K562 (cell line): ENCODE measurements around the gene AGR3. TPM values are rescaled to one million over a fixed set of nuclear protein-coding genes. Genes with fewer than 3 reads are reported as not detected.
A peak's percentile ranks its signal among the peaks of the same experiment; 100 is the strongest.

Experiments used
- ATAC-seq: fragments of 200-7000 bp; cut with Tn5 transposase; 3 replicates; pipeline ENCODE4 v1.9.1; 2020; ENCODE audit warnings: moderate library complexity
- BruUV-seq: library from RNA; stranded (reverse); fragments of 400-500 nt; replicated peaks from 2 replicates; lab custom pipeline; 2021; lab: Mats Ljungman, UMichigan
- CTCF ChIA-PET: fragments of 300-600 bp; formaldehyde crosslinking; extraction: SDS; loops from one replicate; lab custom pipeline; 2021; ENCODE audit warnings: low intra/inter-chr PET ratio; lab: Yijun Ruan, JAX
- POLR2A ChIA-PET: fragments of 300-600, 350-650 bp; sonication (Branson Sonifier 250); formaldehyde crosslinking; extraction: SDS; loops from one replicate; lab custom pipeline; 2021; ENCODE audit warnings: antibody characterized with exemption, inconsistent platforms; lab: Yijun Ruan, JAX
- DNase-seq, 4 experiments: peaks; one replicate each; pipeline versions ENCODE4 v3.0.0 to v3.0.0-alpha.2; 2011 to 2018; ENCODE audit warnings: low spot score in 3 of 4, mixed read lengths in 3 of 4; ENCODE audit errors: extremely low read depth in 1 of 4
- FAIRE-seq: peaks from 2 replicates; lab custom pipeline; 2011; peaks lifted over from hg19 to GRCh38; lab: Jason Lieb, UNC
- H2AFZ ChIP-seq: 2 replicates; pipeline ENCODE4 v1.6.0; 2011; ENCODE audit warnings: low read depth, low read length, control low read depth, inconsistent platforms
- H3K27ac ChIP-seq: fragments of 200-600 bp; 3 replicates; pipeline ENCODE4 v1.8.0; 2011; ENCODE audit warnings: low read depth, mild to moderate bottlenecking, control low read depth, inconsistent platforms, low read length, moderate library complexity, mixed read lengths; ENCODE audit errors: extremely low read depth
- H3K27me3 ChIP-seq, 2 experiments: fragments of 300-600 bp in 1 of 2; 2 replicates in 1 of 2; 3 replicates in 1 of 2; pipeline versions ENCODE4 v1.6.0 to v1.8.0; 2011; ENCODE audit warnings: inconsistent platforms in 2 of 2, low read length in 2 of 2, mild to moderate bottlenecking in 1 of 2, mixed read lengths in 1 of 2, moderate library complexity in 1 of 2; ENCODE audit not compliant: control insufficient read depth in 2 of 2, insufficient read depth in 2 of 2
- H3K36me3 ChIP-seq: fragments of 300-600 bp; 3 replicates; pipeline ENCODE4 v1.8.0; 2011; ENCODE audit warnings: mild to moderate bottlenecking, low read length, inconsistent platforms; ENCODE audit not compliant: control insufficient read depth, insufficient read depth
- H3K4me1 ChIP-seq, 2 experiments: fragments of 200-600 bp in 1 of 2; replicated peaks in 1 of 2; 2 replicates in 1 of 2; 3 replicates in 1 of 2; pipeline versions ENCODE4 v1.5.1 to v1.8.0; 2011; ENCODE audit warnings: inconsistent platforms in 2 of 2, low read length in 2 of 2, mild to moderate bottlenecking in 1 of 2, mixed read lengths in 1 of 2, moderate library complexity in 1 of 2; ENCODE audit not compliant: control insufficient read depth in 2 of 2, insufficient read depth in 2 of 2
- H3K4me2 ChIP-seq: 2 replicates; pipeline ENCODE4 v1.6.1; 2011; ENCODE audit warnings: low read length, control low read depth, inconsistent platforms, mixed read lengths; ENCODE audit not compliant: insufficient read depth
- H3K4me3 ChIP-seq: fragments of 200-600 bp; sonication (generic), shearing (Covaris generic); 2 replicates; pipeline ENCODE4 v1.5.1; 2016; ENCODE audit warnings: control low read depth, inconsistent platforms
- H3K79me2 ChIP-seq: fragments of 200-600 bp; 3 replicates; pipeline ENCODE4 v1.8.0; 2011; ENCODE audit warnings: low read length, inconsistent platforms; ENCODE audit not compliant: control insufficient read depth, insufficient read depth
- H3K9ac ChIP-seq, 2 experiments: 2 replicates each; pipeline versions ENCODE4 v1.6.0 to v1.6.1; 2011; ENCODE audit warnings: low read depth in 2 of 2, low read length in 2 of 2, control low read depth in 1 of 2, inconsistent platforms in 1 of 2, mild to moderate bottlenecking in 1 of 2, mixed read lengths in 1 of 2; ENCODE audit not compliant: insufficient read depth in 1 of 2
- H3K9me1 ChIP-seq: one replicate; pipeline ENCODE4 v1.6.0; 2011; ENCODE audit warnings: inconsistent platforms, mild to moderate bottlenecking, low read length, moderate library complexity; ENCODE audit not compliant: control insufficient read depth, insufficient read depth
- H3K9me3 ChIP-seq: replicated peaks from 2 replicates; pipeline ENCODE4 v1.5.1; 2011; ENCODE audit warnings: low read depth, low read length, inconsistent platforms; ENCODE audit not compliant: control insufficient read depth, insufficient read depth
- H4K20me1 ChIP-seq: replicated peaks from 2 replicates; pipeline ENCODE4 v1.6.1; 2011; ENCODE audit warnings: low read length, inconsistent platforms, mixed read lengths; ENCODE audit not compliant: control insufficient read depth, insufficient read depth
- CEBPB ChIP-seq: fragments of 450-650 bp; IDR thresholded peaks from 2 replicates; pipeline ENCODE4 v1.6.1; 2016; ENCODE audit warnings: missing genetic modification characterization, missing compliant biosample characterization
- MBD2 ChIP-seq: sonication (generic); IDR thresholded peaks from 2 replicates; pipeline ENCODE4 v1.6.1; 2016; ENCODE audit warnings: low read depth, borderline replicate concordance
- MED1 ChIP-seq: sonication (generic); formaldehyde crosslinking; IDR thresholded peaks from 2 replicates; pipeline ENCODE4 v1.8.1; 2023; ENCODE audit warnings: missing genetic modification reagents, borderline replicate concordance
- PTRF ChIP-seq: fragments of 450-650 bp; IDR thresholded peaks from 2 replicates; pipeline ENCODE4 v1.6.1; 2016; ENCODE audit warnings: mild to moderate bottlenecking, missing genetic modification characterization, missing compliant biosample characterization
- ZNF324 ChIP-seq: fragments of 250-450 bp; sonication (Bioruptor Pico); IDR thresholded peaks from 2 replicates; pipeline ENCODE4 v1.4.0; 2020; ENCODE audit warnings: mild to moderate bottlenecking
- WGBS: fragments of 100-300 bp; shearing (Covaris generic); methylation state at CpG from one replicate; pipeline ENCODE4 v1.1.6; 2016; ENCODE audit warnings: low coverage, mixed read lengths; ENCODE audit not compliant: insufficient coverage; ENCODE audit errors: missing lambda C conversion rate; 5-methylcytosine and 5-hydroxymethylcytosine counted together
- in situ Hi-C: fragments of 300-500 bp; cut with MboI; formaldehyde crosslinking; loops from 4 replicates; pipeline ENCODE4 v1.15.0; 2018; ENCODE audit warnings: inconsistent platforms, mixed read lengths
- intact Hi-C: fragments of 100-400 bp; cut with micrococcal nuclease; formaldehyde crosslinking; loops from 2 replicates; pipeline ENCODE4 v1.14.2; 2022
- polyA plus RNA-seq, 8 experiments: library from polyadenylated mRNA; depleted of rRNA in 4 of 8; stranded (reverse) in 5 of 8; unstranded in 3 of 8; fragments of >200 nt; fragmentation: Nextera tagmentation in 2 of 8; fragmentation: Illumina TruSeq in 1 of 8; extraction: Ambion mirVana in 2 of 8; extraction: Trizol in 1 of 8; gene quantifications; 2 replicates each; pipeline versions ENCODE4 v1.2.1 to v1.2.3, GENCODE V29; 2011 to 2014; ENCODE audit warnings: inconsistent platforms in 1 of 8, missing spikeins in 1 of 8
- total RNA-seq, 7 experiments: library from RNA; depleted of rRNA in 6 of 7; stranded (reverse); fragments of >200 nt in 6 of 7; fragmentation: Illumina TruSeq in 2 of 7; extraction: Trizol in 2 of 7; gene quantifications; 2 replicates each; pipeline versions ENCODE4 v1.2.1 to v1.2.3, GENCODE V29; 2011 to 2021; ENCODE audit warnings: low replicate concordance in 1 of 7
- TF ChIP-seq, protein P1 (sequence below): IDR thresholded peaks from 2 replicates; pipeline ENCODE4 v1.6.1; 2016; ENCODE audit warnings: missing genetic modification characterization, missing compliant biosample characterization
- TF ChIP-seq, protein P2 (sequence below): fragments of 450-650 bp; IDR thresholded peaks from 2 replicates; pipeline ENCODE4 v1.6.1; 2017; ENCODE audit warnings: mild to moderate bottlenecking, moderate library complexity

The AGR3 gene
- total and polyA plus RNA-seq, 9 of the 15 experiments (the other 6 are each of a cell fraction or from before 2014, with no cell fraction given) = not detected

DNA sequence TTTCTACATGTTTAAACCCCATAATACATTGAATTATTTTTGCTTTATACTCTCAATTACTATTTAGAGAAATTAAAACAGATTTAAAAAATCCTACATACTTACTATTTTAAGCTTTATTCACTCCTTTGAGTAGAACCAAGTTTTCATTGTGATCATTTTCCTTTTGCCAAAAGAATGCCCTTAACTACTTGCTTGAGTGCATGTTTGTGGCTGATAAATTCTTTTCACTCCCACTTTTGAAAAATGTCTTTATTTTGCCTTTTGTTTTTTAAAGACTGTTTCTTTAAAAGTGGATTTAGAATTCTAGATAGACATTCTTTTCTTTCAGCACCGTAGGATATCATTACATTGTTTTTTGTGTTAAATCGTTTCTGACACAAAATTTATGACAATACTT, 22.3 kb upstream of the AGR3 start (continued):
- TF ChIP-seq MED1 (no peak), ZNF324 (no peak), MBD2 (no peak)
- TF ChIP-seq, protein P1, sequence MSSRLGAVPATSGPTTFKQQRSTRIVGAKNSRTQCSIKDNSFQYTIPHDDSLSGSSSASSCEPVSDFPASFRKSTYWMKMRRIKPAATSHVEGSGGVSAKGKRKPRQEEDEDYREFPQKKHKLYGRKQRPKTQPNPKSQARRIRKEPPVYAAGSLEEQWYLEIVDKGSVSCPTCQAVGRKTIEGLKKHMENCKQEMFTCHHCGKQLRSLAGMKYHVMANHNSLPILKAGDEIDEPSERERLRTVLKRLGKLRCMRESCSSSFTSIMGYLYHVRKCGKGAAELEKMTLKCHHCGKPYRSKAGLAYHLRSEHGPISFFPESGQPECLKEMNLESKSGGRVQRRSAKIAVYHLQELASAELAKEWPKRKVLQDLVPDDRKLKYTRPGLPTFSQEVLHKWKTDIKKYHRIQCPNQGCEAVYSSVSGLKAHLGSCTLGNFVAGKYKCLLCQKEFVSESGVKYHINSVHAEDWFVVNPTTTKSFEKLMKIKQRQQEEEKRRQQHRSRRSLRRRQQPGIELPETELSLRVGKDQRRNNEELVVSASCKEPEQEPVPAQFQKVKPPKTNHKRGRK (tag) = no peak
- TF ChIP-seq, protein P2, sequence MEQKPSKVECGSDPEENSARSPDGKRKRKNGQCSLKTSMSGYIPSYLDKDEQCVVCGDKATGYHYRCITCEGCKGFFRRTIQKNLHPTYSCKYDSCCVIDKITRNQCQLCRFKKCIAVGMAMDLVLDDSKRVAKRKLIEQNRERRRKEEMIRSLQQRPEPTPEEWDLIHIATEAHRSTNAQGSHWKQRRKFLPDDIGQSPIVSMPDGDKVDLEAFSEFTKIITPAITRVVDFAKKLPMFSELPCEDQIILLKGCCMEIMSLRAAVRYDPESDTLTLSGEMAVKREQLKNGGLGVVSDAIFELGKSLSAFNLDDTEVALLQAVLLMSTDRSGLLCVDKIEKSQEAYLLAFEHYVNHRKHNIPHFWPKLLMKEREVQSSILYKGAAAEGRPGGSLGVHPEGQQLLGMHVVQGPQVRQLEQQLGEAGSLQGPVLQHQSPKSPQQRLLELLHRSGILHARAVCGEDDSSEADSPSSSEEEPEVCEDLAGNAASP = no peak

DNA sequence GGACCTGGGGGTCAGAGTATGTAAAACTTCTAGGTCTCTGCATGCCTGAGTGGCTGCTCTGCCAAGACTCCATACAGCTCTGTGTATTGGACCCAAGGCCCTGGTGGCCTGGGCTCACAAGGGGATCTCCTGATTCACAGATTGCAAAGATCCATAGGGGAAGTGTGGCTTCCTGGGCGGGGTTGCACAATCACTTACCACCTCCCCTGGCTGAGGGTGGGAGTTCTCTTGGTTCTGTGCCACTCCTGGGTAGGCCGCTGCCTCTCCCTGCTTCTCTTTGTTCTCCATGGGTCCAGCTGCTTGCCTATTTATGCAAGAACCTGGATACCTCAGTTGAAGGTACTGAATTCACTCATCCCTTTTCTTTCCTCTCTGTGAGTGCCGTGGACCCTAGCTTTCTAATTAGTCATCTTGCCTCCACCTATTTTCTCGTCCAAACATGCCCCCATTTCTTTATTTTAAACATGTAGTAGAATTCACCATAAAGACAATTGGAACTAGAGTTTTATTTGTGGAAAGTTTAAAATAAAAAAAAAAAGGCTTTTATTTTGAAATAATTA, 18.5 kb upstream of the AGR3 start:
- no peak overlapping the region for H3K27ac ChIP-seq
- no peaks in the 10 kb centered on the region for H4K20me1 ChIP-seq
- H3K79me2 ChIP-seq = no peaks in the 10 kb centered on the region
- no TSS peak for BruUV-seq
- H3K9ac ChIP-seq = no peak overlapping the region
- DNase-seq (no peak), ATAC-seq (no peak), FAIRE-seq (no peak)
- no peak overlapping the region for H3K4me3 ChIP-seq
- in situ Hi-C loops (no loop called here), intact Hi-C loops (no loop called here)
- H2AFZ ChIP-seq = no peak overlapping the region
- TF ChIP-seq CEBPB = 0 out of 2 replicates have a peak, but pooled peaks have one; percentile 11
- TF ChIP-seq PTRF (tag) = no peak
- no peak overlapping the region for H3K4me2 ChIP-seq
- H3K36me3 ChIP-seq = no peaks in the 10 kb centered on the region
- ChIA-PET CTCF (no interaction called here), POLR2A (no interaction called here)
- H3K4me1 ChIP-seq = no peaks in the 10 kb centered on the region
- WGBS = 4% methylated on average over 4 of the region's 4 CpGs
- no peaks in the 10 kb centered on the region for H3K9me3 ChIP-seq
- H3K9me1 ChIP-seq = no peaks in the 10 kb centered on the region
- no peaks in the 10 kb centered on the region for H3K27me3 ChIP-seq
